HUES64 (cell line): ENCODE measurements around the gene AMPD2.
"Not testable (repeated sequence)": the region's sequence is repeated elsewhere in the genome, so short reads cannot be mapped to it uniquely, and the experiment has no call there.

Source experiments
- H3K27ac ChIP-seq: 2 replicates; pipeline ENCODE4 v1.7.0; 2013; ENCODE audit warnings: low read depth, low read length, inconsistent platforms
- H3K27me3 ChIP-seq: 2 replicates; pipeline ENCODE4 v1.6.1; 2013; ENCODE audit warnings: mild to moderate bottlenecking, low read length; ENCODE audit not compliant: insufficient read depth
- H3K36me3 ChIP-seq: 2 replicates; pipeline ENCODE4 v1.6.1; 2013; ENCODE audit warnings: mild to moderate bottlenecking, low read length; ENCODE audit not compliant: insufficient read depth
- H3K4me1 ChIP-seq: 2 replicates; pipeline ENCODE4 v1.6.1; 2013; ENCODE audit warnings: mild to moderate bottlenecking, low read length, moderate library complexity; ENCODE audit not compliant: insufficient read depth
- H3K4me3 ChIP-seq: 2 replicates; pipeline ENCODE4 v1.5.1; 2013; ENCODE audit warnings: mild to moderate bottlenecking, low read length, moderate library complexity
- H3K9ac ChIP-seq: 2 replicates; pipeline ENCODE4 v1.6.1; 2013; ENCODE audit warnings: mild to moderate bottlenecking, low read depth, low read length
- H3K9me3 ChIP-seq: 2 replicates; pipeline ENCODE4 v1.6.1; 2013; ENCODE audit warnings: low read depth, low read length; ENCODE audit not compliant: insufficient read depth
- WGBS: fragments of 150-250, 120-280 bp; methylation state at CpG from one replicate; pipeline ENCODE4 v1.1.7; 2013; ENCODE audit warnings: missing lambda C conversion rate; 5-methylcytosine and 5-hydroxymethylcytosine counted together

The AMPD2 gene

DNA sequence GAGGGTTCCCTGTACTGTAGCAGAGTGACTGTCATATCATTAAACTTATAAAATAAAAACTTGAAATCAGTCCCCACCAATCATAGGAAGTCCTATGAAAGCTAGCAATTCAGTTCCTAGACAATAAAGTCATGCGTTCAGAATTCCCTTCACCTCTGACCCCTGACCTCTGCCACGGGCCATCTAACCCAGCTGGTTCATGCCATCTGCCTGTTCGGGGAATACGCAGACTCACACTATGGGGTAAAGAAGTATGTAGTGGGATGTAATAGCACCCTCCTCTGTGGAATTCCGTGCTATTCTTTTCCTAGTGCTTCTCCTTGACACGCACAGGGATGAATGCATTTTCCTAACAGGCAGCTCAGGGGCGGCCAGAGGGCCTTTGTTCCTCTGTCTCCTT lies 38.3 kb downstream of the AMPD2 start:
- 89% methylated on average over 7 of the region's 7 CpGs for WGBS
- Histone ChIP-seq H3K27me3 (peaks cover 21% of the 10 kb centered on the region), H3K4me1 (no peaks in the 10 kb centered on the region), H3K27ac (no peak overlapping the region), H3K36me3 (no peaks in the 10 kb centered on the region), H3K4me3 (no peak overlapping the region), H3K9ac (no peak overlapping the region), H3K9me3 (no peaks in the 10 kb centered on the region)

GRCh38 chr1:109658533-109659042 lies 39.0 kb downstream of the AMPD2 start:
- Histone ChIP-seq H3K27ac (no peak overlapping the region), H3K4me3 (no peak overlapping the region)

GRCh38 chr1:109659145-109659544 lies 39.5 kb downstream of the AMPD2 start:
- H3K4me1 ChIP-seq = no peaks in the 10 kb centered on the region
- no peak overlapping the region for H3K27ac ChIP-seq
- no peak overlapping the region for H3K4me3 ChIP-seq
- 93% methylated on average over 2 of the region's 2 CpGs for WGBS
- H3K36me3 ChIP-seq = no peaks in the 10 kb centered on the region
- H3K9me3 ChIP-seq = no peaks in the 10 kb centered on the region
- peaks cover 16% of the 10 kb centered on the region for H3K27me3 ChIP-seq
- no peak overlapping the region for H3K9ac ChIP-seq

More at GRCh38 chr1:109658533-109659042, 39.0 kb downstream of the AMPD2 start:
- Histone ChIP-seq H3K4me1 (no peaks in the 10 kb centered on the region), H3K27me3 (peaks cover 17% of the 10 kb centered on the region), H3K9me3 (no peaks in the 10 kb centered on the region), H3K36me3 (no peaks in the 10 kb centered on the region), H3K9ac (no peak overlapping the region)
- 62% methylated on average over 3 of the region's 3 CpGs for WGBS

GRCh38 chr1:109659997-109660690 lies 40.5 kb downstream of the AMPD2 start:
- Histone ChIP-seq H3K9ac (no peak overlapping the region), H3K9me3 (no peaks in the 10 kb centered on the region), H3K36me3 (no peaks in the 10 kb centered on the region), H3K27me3 (peaks cover 6% of the 10 kb centered on the region; the same call in 1 of the 2 replicates), H3K4me1 (no peaks in the 10 kb centered on the region), H3K27ac (no peak overlapping the region), H3K4me3 (no peak overlapping the region)
- 88% methylated on average over 5 of the region's 5 CpGs for WGBS

DNA sequence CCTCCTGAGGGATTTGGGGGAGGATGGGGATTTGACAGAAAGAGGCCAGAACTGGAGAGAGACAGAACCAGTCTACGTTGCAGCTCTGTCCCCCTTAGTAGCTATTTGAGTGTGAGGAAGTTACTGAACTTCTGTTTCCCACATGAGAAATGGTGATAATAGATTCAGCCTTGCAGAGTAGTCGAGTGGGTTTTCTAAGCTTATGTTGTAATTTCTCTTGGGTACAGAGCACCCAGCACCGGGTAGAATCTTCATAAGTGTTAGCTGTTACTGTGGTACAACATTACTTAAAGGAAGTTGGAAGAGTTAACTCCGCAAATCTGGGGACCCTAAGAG lies 41.0 kb downstream of the AMPD2 start:
- not testable (repeated sequence) for H3K4me3 ChIP-seq, H3K36me3 ChIP-seq, H3K27ac ChIP-seq, H3K9me3 ChIP-seq, H3K27me3 ChIP-seq, H3K4me1 ChIP-seq, H3K9ac ChIP-seq
- 89% methylated on average over 3 of the region's 4 CpGs for WGBS

DNA sequence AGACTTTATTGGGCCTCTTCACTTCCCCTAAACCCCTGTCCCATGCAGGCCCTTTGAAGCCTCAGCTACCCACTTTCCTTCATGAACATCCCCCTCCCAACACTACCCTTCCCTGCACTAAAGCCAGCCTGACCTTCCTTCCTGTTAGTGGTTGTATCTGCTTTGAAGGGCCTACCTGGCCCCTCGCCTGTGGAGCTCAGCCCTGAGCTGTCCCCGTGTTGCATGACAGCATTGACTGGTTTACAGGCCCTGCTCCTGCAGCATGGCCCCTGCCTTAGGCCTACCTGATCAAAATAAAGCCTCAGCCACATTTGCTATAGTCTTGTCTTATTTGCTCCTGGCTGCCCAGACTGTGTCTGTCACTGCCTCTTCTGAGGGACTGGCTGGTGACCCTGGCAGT lies 41.8 kb downstream of the AMPD2 start:
- Histone ChIP-seq H3K9me3 (no peaks in the 10 kb centered on the region), H3K27ac (no peak overlapping the region), H3K9ac (no peak overlapping the region), H3K4me3 (no peak overlapping the region), H3K27me3 (no peaks in the 10 kb centered on the region), H3K36me3 (no peaks in the 10 kb centered on the region), H3K4me1 (no peaks in the 10 kb centered on the region)
- WGBS = 96% methylated on average over 2 of the region's 2 CpGs

GRCh38 chr1:109664671-109665070 lies 45.0 kb downstream of the AMPD2 start:
- H3K9me3 ChIP-seq = no peaks in the 10 kb centered on the region
- H3K9ac ChIP-seq = no peak overlapping the region
- H3K4me1 ChIP-seq = peaks cover 7% of the 10 kb centered on the region
- H3K36me3 ChIP-seq = no peaks in the 10 kb centered on the region
- WGBS = no CpG with 5 or more reads among the region's 1 CpG
- no peaks in the 10 kb centered on the region for H3K27me3 ChIP-seq
- H3K27ac ChIP-seq = no peak overlapping the region
- H3K4me3 ChIP-seq = no peak overlapping the region

GRCh38 chr1:109667452-109668122 lies 48.0 kb downstream of the AMPD2 start, which contains the start of gene GSTM2:
TSS of gene GSTM2 (plus strand) at chr1:109668057. CDS start at chr1:109668116, 59 bp downstream.
- no peaks in the 10 kb centered on the region for H3K27me3 ChIP-seq
- H3K9ac ChIP-seq = no peak within 1 kb of the TSS
- H3K4me1 ChIP-seq = peaks cover 7% of the 10 kb centered on the region
- peak within 1 kb of the TSS; percentile 49 for H3K4me3 ChIP-seq
- no peak within 1 kb of the TSS for H3K27ac ChIP-seq
- WGBS = 19% methylated on average over 21 of the region's 22 CpGs
- no peaks in the 10 kb centered on the region for H3K36me3 ChIP-seq
- H3K9me3 ChIP-seq = no peaks in the 10 kb centered on the region

DNA sequence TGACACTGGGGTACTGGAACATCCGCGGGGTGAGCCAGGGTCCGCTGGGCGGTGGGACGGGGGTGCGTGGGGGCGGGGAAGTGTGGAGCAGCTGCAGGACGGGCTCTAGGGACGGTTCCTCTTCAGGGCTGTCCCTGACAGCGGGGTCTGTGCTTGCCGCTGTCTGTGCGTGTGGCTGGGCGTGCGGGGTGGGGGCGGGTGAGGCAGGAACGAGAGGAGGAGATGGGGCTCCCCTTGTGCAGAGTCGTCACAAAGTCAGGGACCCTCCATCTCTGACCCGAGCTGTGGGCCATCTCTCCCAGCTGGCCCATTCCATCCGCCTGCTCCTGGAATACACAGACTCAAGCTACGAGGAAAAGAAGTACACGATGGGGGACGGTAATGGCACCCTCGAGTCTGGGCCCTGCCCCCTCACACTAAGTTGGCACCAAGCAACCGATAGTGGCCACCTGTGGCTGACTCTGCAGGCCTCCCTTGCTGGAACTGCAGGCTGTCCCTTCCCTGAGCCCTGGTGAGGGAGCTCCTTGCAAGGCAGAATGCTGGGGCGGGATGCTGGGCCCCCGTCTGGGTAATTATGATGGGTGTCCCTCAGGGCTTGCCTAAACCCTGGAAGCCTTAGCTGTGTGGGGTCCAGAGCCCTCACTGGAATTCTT lies 48.6 kb downstream of the AMPD2 start:
- H3K4me3 ChIP-seq = peak overlapping the region; percentile 49
- 24% methylated on average over 24 of the region's 26 CpGs for WGBS

DNA sequence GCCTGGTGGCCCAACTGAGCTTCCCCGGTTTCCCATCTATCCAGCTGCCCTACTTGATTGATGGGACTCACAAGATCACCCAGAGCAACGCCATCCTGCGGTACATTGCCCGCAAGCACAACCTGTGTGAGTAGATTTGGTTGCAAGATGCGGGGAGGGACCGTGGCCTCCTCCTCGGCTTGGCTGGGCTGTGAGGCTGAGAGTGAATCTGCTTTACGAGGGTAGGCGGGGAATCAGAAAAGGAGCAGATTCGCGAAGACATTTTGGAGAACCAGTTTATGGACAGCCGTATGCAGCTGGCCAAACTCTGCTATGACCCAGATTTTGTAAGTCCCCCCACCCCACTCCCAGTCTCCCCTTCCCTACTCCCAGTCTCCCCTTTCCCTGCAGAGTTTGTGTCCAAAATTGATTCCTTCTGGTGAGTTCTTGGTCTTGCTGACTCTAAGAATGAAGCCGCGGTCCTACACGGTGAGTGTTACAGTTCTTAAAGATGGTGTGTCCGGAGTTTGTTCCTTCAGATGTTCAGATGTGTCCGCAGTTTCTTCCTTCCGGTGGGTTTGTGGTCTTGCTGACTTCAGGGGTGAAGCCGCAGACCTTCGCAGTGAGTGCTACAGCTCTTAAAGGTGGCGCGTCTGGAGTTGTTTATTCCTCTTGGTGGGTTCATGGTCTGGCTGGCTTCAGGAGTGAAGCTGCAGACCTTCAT lies 49.8 kb downstream of the AMPD2 start:
- Histone ChIP-seq H3K9me3 (no peaks in the 10 kb centered on the region), H3K27ac (no peak overlapping the region), H3K4me3 (no peak overlapping the region), H3K36me3 (no peaks in the 10 kb centered on the region), H3K4me1 (peaks cover 7% of the 10 kb centered on the region), H3K9ac (no peak overlapping the region), H3K27me3 (no peaks in the 10 kb centered on the region)
- WGBS = 93% methylated on average over 22 of the region's 22 CpGs

More for the DNA sequence above, 48.6 kb downstream of the AMPD2 start:
- H3K36me3 ChIP-seq = no peaks in the 10 kb centered on the region
- no peaks in the 10 kb centered on the region for H3K27me3 ChIP-seq
- no peaks in the 10 kb centered on the region for H3K9me3 ChIP-seq
- H3K9ac ChIP-seq = no peak overlapping the region
- H3K4me1 ChIP-seq = peaks cover 7% of the 10 kb centered on the region
- no peak overlapping the region for H3K27ac ChIP-seq

GRCh38 chr1:109669949-109670302 lies 50.3 kb downstream of the AMPD2 start:
- not testable (repeated sequence) for H3K4me3 ChIP-seq, H3K27ac ChIP-seq, H3K9me3 ChIP-seq, H3K27me3 ChIP-seq, H3K9ac ChIP-seq, H3K36me3 ChIP-seq, H3K4me1 ChIP-seq
- WGBS = 92% methylated on average over 4 of the region's 5 CpGs
